Inferior parietal cortex (tissue), 1 donor: ENCODE results near the gene LIN37.
"Not testable (repeated sequence)": the region's sequence is repeated elsewhere in the genome, so short reads cannot be mapped to it uniquely, and the experiment has no call there.

Experiments used
- DNase-seq: peaks from one replicate; pipeline ENCODE4 v3.0.0-alpha.2; 2016; ENCODE audit errors: extremely low spot score

Gene LIN37

GRCh38 chr19:35752746-35753350, 4.5 kb downstream of the LIN37 start:
- no peak for DNase-seq

DNA sequence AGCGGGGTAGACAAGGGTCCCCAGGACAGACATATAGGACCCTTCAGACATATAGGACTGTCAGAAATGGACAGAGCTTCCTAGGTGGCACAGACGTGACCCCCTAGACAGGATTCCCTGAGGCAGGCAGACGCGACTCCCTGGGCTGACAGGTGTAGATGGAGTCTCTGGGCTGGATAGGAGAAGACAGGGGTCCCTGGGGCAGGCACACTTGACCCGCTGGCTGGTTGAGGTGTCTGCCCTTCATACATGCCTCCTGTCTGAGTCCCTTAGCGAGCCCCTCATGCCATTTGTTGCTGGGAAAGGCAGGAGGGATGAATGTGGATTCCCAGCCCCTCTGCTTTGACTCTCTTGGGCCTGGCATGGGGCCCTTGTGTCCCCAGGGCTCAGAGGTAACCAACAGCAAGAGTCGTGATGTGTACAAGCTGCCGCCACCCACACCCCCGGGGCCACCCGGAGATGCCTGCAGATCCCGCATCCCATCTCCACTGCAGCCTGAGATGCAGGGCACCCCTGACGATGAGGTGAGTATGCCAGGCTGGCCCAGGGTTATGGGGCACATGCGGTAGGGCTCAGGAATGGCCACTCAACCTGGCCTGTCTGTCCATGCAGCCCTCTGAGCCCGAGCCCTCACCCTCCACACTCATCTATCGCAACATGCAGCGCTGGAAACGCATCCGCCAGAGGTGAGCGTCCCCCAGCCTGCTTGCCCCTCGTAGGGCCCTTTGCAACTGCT, 5.4 kb downstream of the LIN37 start:
- no peak for DNase-seq

DNA sequence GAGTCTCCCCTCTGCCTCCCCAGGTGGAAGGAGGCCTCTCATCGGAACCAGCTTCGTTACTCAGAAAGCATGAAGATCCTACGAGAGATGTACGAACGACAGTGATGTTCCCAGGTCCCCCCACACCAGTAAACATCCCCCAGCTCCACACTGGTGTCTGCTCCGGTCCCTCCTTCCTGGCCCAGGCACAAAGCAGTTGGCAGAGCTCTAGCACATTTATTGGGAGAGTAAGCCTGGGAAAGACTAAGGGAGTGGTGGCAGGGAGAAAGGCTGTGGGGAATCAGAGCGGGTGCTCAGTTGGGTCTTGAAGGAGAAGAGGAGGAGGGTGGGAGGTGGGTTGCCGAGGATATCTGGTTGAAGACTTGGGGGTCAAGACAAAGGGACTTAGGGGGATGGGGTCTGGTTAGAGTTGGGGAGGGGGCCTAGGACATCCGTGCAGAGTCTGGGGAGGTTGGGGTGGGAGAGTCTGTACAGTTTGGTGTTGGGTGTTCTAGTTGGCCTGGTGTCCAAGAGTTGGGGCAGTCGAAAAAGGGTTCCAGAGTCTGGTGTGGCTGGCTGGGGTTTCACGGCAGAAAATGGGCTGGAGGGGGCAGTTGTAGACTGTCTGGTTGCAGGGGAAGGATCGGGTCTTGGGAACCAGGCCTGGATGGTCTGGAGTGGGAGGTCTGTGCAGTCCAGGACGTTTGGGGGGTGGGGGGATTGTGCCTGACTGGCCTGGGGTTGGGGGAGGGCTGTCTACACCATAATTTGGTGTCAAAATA, 6.2 kb downstream of the LIN37 start:
- no peak for DNase-seq

DNA sequence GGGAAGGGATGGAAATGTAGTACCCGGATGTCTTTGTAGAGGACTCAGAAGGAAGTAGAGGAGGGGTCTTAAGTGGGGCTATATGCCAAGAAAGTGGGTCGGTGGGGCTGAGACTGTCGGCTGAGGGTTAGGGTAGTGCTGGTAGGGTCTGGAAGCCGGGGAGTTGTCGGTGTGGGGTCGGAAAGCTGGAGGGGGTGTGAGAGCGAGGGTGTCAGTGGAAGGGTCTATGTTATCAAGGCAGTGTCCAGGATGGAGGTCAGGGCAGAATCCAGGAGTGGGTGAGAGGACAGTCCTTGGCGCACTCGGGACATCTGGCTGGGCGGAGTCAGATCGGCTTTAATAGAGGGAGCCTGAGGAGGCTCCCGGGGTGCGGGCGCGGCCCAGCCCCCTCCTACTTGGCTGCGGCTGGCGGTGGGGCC, 6.8 kb downstream of the LIN37 start:
- no peak for DNase-seq

DNA sequence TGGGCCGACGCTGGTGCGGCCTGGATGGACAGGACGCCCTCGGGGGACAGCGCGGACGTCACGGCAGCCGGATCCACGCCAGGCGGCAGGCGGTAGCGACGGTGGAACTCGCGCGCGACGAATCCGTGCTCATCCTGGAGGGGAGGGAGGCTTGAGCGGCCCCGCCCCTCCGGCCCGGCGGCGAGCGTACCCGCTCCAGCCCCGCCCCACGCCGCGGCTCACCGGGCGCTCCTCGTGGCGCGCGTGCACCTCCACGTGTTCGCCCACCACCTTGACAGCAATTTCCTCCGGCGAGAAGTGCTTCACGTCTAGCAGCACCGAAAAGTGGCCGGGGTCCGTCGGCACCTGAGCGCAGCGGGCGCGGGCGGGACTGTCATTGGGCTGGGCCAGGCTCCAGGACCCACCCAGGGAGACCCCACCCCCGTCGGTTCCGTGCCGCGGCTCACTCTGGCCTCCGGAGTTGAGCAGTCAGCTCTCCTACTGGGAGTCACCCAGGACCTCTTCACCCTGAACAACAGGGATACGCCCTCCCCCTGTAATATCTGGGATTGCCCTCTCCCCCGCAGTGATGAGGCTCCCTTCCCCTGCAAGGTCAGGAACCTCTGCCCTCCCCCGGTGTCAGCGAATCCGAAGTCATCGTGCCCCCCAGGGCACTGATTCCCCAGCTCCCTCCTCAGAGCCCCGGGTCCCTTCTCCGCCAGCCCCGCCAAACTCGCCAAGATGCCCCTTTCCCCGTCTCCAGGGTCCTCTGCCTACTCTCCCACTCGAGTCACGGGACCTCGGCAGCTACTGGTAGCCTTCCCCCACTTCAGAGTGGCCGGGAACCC, 7.4 kb downstream of the LIN37 start:
- DNase-seq = no peak

DNA sequence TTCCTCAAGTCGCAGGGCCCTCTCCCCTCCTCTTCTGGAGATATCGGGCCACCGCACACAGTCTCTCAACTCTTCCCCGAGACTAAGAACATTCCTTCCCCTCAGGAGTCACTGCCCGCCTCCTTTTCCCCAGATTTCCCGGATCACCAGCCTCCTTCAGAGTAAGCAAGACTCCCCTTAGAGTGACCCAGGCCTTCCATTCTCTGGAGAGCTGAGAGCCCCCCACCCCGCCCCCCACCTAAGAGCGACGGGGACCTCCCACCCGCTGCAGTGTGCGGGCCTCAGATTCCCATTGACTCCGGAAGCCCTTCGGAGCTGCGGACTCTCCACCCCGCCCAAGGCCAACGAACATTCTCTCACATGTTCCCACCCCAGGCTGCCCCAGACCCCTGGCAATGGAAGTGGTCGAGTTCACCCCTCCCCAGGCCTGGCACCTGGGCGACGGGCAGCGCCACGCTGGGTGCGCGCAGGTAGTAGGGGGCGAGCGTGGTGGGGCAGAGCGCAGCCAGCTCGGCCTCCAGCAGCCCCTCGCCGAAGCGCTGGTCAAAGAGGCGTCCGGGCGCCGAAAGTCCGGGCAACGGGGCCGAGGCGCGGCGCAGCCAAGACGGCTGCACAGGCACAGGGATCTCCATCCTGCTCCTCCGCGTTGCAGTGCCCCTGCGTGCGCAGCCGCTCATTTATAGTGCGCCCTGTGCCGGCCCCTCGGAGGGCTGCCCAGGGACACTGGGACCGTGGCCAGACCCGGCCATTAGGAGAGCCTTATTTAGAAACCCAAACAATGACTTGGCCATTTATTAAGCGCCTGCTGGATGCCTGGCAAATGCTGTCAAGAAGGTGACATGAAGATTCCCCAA, 8.2 kb downstream of the LIN37 start, which contains the start of gene HSPB6:
Gene HSPB6, minus strand, starts transcription at position 653 of the 854 bp plus-strand sequence. Its CDS starts 21 bp downstream, at position 632.
- DNase-seq = no peak

- no peak for DNase-seq
Measured at GRCh38 chr19:35757231-35757748, 8.9 kb downstream of the LIN37 start.

DNA sequence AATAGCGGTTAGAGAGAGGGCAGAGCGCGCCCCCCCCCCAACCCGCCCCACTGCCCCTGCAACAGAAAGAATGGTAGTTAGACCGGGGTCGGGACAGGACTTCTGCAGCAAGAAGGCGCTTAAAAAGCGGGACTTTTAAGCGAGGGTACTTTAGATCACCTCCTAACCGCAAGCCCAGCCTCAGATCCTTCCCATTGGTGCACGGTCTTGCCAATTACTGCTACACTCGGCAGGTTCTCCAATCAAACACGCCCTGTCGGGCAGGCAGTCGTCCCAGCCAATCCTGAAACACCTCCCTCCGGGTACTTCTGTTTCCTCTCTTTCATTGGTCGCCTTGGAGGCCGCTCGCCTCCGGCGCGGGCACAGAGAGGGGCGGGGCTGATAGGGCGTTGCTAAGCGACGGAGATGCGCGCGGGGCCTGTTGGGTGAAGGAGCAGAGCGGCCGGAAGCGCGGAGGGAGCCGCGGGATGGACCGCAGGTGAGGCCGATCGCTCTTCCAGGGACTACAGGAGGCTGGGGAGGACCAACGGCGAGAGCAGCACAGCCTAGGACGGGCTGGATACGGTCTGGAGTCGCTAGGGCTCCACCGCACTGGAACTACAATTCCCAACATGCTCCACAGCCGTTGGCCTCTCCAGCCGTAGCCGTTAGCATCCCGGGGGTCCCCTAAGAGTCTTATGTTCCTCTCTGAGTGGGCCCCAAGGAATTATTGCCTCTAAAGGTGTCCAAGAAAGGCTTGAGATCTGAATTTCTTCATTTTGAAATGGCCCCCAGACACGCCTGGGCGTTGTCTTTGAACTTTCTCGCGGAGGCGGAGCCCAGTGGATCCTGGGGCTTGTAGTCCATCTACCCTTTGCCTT, 9.6 kb downstream of the LIN37 start, which contains the start of gene PROSER3:
Gene PROSER3, plus strand, starts transcription at position 428 of the 860 bp plus-strand sequence. Its CDS starts 40 bp downstream, at position 468.
- peak; percentile 100 for DNase-seq

- DNase-seq = no peak
Measured at GRCh38 chr19:35759697-35760096, 11.3 kb downstream of the LIN37 start.

DNA sequence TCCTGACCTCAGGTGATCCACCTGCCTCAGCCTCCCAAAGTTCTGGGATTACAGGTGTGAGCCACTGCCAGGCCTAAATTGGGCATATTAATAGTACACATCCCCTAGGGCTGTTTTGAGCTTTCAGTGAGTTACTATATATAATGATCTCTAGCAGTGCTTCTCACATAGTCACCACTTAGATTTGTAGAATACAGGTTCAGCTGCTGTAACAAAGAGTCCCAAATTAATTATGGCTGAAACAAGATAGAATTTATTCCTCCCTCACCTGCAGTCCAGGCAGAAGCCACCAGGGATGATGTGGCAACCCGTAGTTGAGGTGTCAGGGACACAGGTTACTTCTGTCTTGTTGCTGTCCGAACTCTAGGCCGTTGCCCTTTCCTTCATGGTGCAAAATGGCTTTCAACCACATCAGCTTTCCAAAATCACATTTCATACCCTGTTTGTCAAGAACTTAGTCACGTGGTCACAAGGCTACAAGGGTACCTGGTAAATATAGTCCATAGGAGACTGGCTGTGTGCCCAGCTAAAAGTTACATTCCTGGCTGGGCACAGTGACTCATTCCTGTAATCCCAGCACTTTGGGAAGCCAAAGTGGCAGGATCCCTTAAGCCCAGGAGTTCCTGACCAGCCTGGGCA, 12.5 kb downstream of the LIN37 start:
- no peak for DNase-seq

DNA sequence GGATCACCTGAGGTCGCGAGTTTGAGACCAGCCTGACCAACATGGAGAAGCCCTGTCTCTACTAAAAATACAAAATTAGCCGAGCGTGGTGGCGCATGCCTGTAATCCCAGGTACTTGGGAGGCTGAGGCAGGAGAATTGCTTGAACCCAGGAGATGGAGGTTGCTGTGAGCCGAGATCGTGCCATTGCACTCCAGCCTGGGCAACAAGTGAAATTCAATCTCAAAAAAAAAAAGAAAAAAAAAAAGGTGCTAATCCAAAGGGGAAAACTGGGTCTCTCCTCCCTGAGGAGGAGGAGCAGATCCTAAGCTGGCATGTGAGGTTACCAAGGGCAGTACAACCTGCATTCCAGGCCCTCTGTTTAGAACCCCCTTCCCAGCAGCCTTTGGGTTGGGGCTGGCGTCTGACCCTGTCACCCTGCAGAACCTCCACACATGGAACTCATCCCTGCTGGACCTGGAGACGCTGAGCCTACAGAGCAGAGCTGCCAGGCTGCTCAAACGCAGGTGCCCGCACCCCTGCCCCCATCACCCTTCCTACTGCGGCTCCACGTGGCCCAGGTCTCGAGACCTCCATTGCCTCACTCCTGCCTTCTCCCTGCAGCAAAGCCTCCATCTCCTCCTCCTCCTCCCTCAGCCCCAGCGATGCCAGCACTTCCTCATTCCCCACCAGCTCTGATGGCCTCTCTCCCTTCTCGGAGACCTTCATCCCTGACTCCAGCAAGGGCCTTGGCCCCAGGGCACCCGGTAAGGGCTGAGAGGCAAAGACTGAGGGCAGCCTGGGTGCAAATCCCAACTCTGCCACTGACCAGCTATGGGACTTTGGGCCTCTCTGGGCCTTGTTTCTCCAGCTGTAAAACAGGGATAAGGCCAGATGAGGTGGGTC, 16.3 kb downstream of the LIN37 start:
- DNase-seq = no peak

DNA sequence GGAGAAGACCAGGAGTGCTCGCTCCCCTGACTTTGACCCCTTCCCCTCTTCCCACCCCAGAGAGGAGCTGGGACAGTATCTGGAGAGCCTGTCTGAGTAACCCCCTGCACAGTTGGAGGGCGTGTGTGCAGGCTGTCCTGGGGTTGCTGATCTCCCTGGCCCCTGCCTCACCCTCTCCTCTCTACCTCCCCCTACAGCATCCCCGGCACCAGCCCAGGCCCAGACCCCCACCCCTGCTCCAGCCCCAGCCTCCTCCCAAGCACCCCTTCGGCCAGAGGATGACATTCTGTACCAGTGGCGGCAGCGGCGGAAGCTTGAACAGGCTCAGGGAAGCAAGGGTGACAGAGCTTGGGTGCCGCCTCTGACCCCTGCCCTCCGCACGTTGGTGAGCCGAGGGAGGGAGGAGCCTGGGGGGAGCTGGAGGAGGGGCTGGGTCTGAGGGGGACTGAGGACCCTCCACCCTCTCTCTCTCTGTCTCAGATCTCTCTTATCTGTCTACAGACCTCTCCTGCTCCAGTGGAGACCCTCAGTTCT, 18.3 kb downstream of the LIN37 start:
- DNase-seq = no peak

- no peak for DNase-seq
Measured at GRCh38 chr19:35767288-35768081, 19.1 kb downstream of the LIN37 start.

GRCh38 chr19:35768082-35768421, 19.7 kb downstream of the LIN37 start:
- DNase-seq = no peak

DNA sequence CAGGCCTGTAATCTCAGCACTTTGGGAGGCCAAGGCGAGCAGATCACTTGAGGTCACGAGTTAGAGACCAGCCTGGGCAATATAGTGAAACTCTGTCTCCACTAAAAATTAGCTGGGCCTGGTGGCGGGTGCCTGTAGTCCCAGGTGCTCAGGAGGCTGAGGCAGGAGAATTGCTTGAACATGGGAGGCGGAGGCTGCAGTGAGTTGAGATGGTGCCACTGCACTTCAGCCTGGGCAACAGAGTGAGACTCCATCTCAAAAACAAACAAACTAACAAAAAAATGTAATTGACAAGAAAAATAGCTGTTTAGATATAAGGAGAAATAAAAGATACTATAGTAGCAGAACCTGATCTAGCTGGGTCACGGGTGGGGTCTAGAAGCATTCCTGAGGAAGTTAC, 24.0 kb downstream of the LIN37 start:
- not testable (repeated sequence) for DNase-seq

DNA sequence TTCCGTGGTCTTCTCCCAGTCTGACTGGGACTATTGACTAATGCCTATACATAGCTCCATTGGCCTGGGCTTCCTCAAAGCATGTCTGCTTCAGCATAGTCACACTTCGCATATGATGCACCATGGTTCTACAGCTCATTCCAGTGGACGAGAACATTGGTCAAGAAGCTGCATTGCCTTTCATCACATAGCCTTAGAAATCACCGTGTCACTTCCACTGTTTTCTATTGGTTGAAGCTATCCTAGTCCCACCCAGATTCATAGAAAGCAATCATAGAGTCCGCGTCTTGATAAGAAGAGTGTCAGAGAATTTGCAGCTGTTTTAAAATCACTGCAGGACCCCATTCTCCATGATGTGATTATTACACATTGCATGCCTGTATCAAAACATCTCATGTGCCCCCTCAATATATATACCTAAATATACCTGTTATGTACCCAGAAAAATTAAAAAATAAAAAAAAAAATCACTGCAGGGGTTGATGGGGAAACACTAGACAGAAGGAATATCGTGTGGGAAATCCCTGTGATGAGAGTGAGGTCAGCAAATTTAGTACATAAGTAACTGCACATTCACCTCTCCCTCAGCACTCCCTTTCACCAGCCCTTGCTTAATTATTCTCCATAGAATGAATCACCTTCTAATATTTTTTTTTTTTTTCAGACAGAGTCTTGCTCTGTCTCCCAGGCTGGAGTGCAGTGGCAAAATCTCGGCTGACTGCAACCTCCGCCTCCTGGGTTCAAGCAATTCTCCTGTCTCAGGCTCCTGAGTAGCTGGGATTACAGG, 24.8 kb downstream of the LIN37 start:
- DNase-seq = no peak
